ENCODE results near the gene ROR2.

DNA sequence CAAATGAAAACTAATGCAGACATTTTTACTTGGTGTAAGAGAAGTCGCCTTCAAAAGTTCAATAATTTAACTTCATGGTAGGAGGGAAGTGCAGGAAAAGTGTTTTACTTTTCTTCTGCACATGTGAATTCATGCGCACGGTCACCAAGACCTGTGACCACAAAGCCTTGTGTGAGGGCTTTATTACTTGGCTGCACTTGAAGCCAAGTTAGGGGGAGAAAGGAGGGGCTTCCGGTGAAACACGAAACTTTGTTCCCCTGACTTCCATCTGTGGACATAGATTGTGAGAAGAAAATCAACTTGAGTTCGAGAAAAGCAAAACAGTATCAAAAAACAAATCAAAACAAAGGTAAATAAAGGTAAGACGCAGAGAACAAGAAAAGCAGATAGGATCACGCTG lies 239.9 kb downstream of the ROR2 start:
- TF ChIP-seq, protein P1, sequence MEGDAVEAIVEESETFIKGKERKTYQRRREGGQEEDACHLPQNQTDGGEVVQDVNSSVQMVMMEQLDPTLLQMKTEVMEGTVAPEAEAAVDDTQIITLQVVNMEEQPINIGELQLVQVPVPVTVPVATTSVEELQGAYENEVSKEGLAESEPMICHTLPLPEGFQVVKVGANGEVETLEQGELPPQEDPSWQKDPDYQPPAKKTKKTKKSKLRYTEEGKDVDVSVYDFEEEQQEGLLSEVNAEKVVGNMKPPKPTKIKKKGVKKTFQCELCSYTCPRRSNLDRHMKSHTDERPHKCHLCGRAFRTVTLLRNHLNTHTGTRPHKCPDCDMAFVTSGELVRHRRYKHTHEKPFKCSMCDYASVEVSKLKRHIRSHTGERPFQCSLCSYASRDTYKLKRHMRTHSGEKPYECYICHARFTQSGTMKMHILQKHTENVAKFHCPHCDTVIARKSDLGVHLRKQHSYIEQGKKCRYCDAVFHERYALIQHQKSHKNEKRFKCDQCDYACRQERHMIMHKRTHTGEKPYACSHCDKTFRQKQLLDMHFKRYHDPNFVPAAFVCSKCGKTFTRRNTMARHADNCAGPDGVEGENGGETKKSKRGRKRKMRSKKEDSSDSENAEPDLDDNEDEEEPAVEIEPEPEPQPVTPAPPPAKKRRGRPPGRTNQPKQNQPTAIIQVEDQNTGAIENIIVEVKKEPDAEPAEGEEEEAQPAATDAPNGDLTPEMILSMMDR (IDR thresholded peaks at IDR 0.05) = no peak
- no peak for TF ChIP-seq POLR2A (IDR thresholded peaks at IDR 0.05)

All from heart left ventricle (tissue), 13 donors.